Ishikawa (cell line): ENCODE data around the gene CLDN1.

Experiments used
- CEBPB ChIP-seq: IDR thresholded peaks from 2 replicates; pipeline ENCODE4 v1.6.1; 2012
- CREB1 ChIP-seq: IDR thresholded peaks from 2 replicates; pipeline ENCODE4 v1.6.1; 2012; ENCODE audit warnings: low read depth
- EP300 ChIP-seq: IDR thresholded peaks from 2 replicates; pipeline ENCODE4 v1.6.1; 2012; ENCODE audit warnings: borderline replicate concordance
- FOXM1 ChIP-seq: IDR thresholded peaks from 2 replicates; pipeline ENCODE4 v1.6.1; 2012; ENCODE audit warnings: low read depth, borderline replicate concordance
- NFIC ChIP-seq: IDR thresholded peaks from 2 replicates; pipeline ENCODE4 v1.6.1; 2012
- RAD21 ChIP-seq: IDR thresholded peaks from 2 replicates; pipeline ENCODE4 v1.6.1; 2012; ENCODE audit warnings: low read depth
- TAF1 ChIP-seq: IDR thresholded peaks from 2 replicates; pipeline ENCODE4 v1.6.1; 2012; ENCODE audit warnings: low read depth, mild to moderate bottlenecking
- TCF12 ChIP-seq: IDR thresholded peaks from 2 replicates; pipeline ENCODE4 v1.6.1; 2012; ENCODE audit warnings: low read depth
- TEAD4 ChIP-seq: IDR thresholded peaks from 2 replicates; pipeline ENCODE4 v1.6.1; 2012
- YY1 ChIP-seq: IDR thresholded peaks from 2 replicates; pipeline ENCODE4 v1.6.1; 2012; ENCODE audit warnings: low read depth
- TF ChIP-seq, protein P1 (sequence below): IDR thresholded peaks from 2 replicates; pipeline ENCODE4 v1.6.1; 2012
- TF ChIP-seq, protein P2 (sequence below): IDR thresholded peaks from 2 replicates; pipeline ENCODE4 v1.6.1; 2012; ENCODE audit warnings: low read depth, mild to moderate bottlenecking

DNA sequence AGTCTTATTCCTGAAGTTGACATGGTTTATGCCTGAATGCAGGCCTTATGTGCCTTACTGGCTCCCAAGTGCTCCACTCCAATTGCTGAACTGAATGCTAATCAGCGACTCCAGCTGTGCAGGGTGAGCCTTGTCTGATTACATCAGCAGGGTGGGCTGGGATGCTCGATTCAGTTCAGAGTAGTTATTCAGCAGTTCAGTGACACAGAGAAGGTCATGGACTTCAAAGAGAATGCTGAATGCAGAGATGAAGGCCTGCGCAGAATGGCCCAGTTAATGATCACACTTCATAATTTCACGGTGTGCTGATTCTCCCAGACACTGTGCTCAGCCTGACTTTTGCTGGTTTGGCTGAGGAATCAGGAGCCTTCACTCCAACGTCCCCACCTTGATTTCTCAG is 63.6 kb downstream of the CLDN1 start:
- TF ChIP-seq, protein P1, sequence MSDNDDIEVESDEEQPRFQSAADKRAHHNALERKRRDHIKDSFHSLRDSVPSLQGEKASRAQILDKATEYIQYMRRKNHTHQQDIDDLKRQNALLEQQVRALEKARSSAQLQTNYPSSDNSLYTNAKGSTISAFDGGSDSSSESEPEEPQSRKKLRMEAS, result no peak
- TF ChIP-seq FOXM1 (no peak), TCF12 (no peak), TEAD4 (no peak), CEBPB (no peak), EP300 (no peak), TAF1 (no peak), RAD21 (no peak), CREB1 (no peak), YY1 (no peak), NFIC (no peak)
- TF ChIP-seq, protein P2, sequence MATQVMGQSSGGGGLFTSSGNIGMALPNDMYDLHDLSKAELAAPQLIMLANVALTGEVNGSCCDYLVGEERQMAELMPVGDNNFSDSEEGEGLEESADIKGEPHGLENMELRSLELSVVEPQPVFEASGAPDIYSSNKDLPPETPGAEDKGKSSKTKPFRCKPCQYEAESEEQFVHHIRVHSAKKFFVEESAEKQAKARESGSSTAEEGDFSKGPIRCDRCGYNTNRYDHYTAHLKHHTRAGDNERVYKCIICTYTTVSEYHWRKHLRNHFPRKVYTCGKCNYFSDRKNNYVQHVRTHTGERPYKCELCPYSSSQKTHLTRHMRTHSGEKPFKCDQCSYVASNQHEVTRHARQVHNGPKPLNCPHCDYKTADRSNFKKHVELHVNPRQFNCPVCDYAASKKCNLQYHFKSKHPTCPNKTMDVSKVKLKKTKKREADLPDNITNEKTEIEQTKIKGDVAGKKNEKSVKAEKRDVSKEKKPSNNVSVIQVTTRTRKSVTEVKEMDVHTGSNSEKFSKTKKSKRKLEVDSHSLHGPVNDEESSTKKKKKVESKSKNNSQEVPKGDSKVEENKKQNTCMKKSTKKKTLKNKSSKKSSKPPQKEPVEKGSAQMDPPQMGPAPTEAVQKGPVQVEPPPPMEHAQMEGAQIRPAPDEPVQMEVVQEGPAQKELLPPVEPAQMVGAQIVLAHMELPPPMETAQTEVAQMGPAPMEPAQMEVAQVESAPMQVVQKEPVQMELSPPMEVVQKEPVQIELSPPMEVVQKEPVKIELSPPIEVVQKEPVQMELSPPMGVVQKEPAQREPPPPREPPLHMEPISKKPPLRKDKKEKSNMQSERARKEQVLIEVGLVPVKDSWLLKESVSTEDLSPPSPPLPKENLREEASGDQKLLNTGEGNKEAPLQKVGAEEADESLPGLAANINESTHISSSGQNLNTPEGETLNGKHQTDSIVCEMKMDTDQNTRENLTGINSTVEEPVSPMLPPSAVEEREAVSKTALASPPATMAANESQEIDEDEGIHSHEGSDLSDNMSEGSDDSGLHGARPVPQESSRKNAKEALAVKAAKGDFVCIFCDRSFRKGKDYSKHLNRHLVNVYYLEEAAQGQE, result no peak
